ENCODE results near the gene RUNX2.

GRCh38 chr6:45369870-45370269 is 41.7 kb downstream of the RUNX2 start:
- TF ChIP-seq CTCF (conservative IDR thresholded peaks at IDR 0.05; ENCODE audit: low read depth, low read length) (no peak), EZH2 (IDR thresholded peaks at IDR 0.05; ENCODE audit: low read length, unreplicated experiment) (no peak), EZH2phosphoT487 (IDR thresholded peaks at IDR 0.05; ENCODE audit: borderline replicate concordance, low read length) (no peak)

All from PC-3 (cell line).